ENCODE data around the gene MACROD2. TPM values are rescaled to one million over a fixed set of nuclear protein-coding genes. Genes with fewer than 3 reads are reported as not detected.

Gene MACROD2
- total RNA-seq, 1 donor from 2014 or later, result 1.6 TPM

DNA sequence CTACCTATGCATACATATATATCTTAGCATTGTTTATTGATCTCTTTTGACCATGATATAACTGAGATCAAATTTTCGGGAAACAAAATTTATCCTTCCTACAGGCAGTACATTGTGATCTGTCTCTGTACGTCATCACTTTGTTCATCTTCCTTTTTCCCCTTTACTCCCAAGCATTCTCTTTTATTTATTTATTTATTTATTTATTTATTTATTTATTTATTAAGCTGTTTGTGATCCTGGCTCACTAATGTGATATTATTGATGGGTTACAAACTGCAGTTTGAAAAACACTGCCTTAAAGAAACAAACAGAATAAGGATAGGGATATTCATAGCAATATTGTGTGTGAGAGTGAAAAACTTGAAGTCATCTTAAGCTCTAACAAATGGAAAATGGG lies 51.2 kb downstream of the MACROD2 start:
- no peak overlapping the region for H3K4me3 ChIP-seq (ENCODE audit: low read depth, low read length)
- DNase-seq (ENCODE audit: low read depth) (no peak), FAIRE-seq (no peak)
- no peaks in the 10 kb centered on the region for H3K27me3 ChIP-seq (ENCODE audit: control insufficient read depth, insufficient read depth, low read length)
- H3K36me3 ChIP-seq (ENCODE audit: control insufficient read depth, insufficient read depth, low read length), result no peaks in the 10 kb centered on the region
- TF ChIP-seq, protein P1, sequence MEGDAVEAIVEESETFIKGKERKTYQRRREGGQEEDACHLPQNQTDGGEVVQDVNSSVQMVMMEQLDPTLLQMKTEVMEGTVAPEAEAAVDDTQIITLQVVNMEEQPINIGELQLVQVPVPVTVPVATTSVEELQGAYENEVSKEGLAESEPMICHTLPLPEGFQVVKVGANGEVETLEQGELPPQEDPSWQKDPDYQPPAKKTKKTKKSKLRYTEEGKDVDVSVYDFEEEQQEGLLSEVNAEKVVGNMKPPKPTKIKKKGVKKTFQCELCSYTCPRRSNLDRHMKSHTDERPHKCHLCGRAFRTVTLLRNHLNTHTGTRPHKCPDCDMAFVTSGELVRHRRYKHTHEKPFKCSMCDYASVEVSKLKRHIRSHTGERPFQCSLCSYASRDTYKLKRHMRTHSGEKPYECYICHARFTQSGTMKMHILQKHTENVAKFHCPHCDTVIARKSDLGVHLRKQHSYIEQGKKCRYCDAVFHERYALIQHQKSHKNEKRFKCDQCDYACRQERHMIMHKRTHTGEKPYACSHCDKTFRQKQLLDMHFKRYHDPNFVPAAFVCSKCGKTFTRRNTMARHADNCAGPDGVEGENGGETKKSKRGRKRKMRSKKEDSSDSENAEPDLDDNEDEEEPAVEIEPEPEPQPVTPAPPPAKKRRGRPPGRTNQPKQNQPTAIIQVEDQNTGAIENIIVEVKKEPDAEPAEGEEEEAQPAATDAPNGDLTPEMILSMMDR (IDR thresholded peaks at IDR 0.05; ENCODE audit: insufficient read depth, low read length, severe bottlenecking), result no peak

DNA sequence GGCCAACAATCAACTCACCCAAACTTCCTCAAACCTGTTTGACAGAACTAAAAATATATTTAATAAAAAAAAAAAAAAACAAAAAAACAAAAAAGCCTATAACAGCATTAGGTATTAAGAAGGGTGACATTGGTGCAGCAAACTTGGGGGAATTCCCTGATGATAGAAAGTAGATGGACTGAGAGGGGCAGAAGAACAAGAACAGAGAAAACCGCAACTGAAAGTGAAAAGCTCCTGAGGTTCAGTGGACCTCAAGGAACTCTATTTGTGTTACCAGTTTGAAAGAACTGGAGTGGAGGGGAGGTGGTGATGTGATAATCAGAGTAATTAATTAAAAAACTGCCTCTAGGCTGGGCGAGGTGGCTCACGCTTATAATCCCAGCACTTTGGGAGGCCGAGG lies 53.8 kb downstream of the MACROD2 start:
- DNase-seq (ENCODE audit: low read depth) (no peak), FAIRE-seq (no peak)
- TF ChIP-seq, protein P1 (IDR thresholded peaks at IDR 0.05; ENCODE audit: insufficient read depth, low read length, severe bottlenecking), result no peak
- H3K27me3 ChIP-seq (ENCODE audit: control insufficient read depth, insufficient read depth, low read length), result no peaks in the 10 kb centered on the region
- H3K4me3 ChIP-seq (ENCODE audit: low read depth, low read length), result no peak overlapping the region
- H3K36me3 ChIP-seq (ENCODE audit: control insufficient read depth, insufficient read depth, low read length), result no peaks in the 10 kb centered on the region

DNA sequence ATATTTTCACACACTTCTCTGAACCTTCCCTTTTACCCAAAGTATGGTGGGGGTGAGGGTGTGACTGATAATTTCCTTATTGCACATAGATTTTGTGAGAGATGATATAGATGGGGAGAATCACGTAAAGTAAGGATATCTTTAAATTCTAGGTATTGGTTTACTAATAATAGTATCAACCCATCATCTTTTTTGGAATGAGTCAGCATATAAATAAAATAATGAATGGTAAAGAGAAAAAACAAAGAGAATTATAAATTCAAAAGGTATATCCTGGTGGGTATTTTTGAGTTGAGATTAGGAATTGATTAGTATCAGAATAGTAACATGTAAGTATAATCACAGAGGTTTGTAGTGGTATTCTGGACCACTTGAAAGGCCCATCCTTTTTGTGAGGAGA lies 56.1 kb downstream of the MACROD2 start:
- FAIRE-seq, result no peak
- Histone ChIP-seq H3K4me3 (ENCODE audit: low read depth, low read length) (no peak overlapping the region), H3K27me3 (ENCODE audit: control insufficient read depth, insufficient read depth, low read length) (no peaks in the 10 kb centered on the region), H3K36me3 (ENCODE audit: control insufficient read depth, insufficient read depth, low read length) (no peaks in the 10 kb centered on the region)
- TF ChIP-seq, protein P1 (IDR thresholded peaks at IDR 0.05; ENCODE audit: insufficient read depth, low read length, severe bottlenecking), result no peak
- DNase-seq (ENCODE audit: low read depth), result no peak

DNA sequence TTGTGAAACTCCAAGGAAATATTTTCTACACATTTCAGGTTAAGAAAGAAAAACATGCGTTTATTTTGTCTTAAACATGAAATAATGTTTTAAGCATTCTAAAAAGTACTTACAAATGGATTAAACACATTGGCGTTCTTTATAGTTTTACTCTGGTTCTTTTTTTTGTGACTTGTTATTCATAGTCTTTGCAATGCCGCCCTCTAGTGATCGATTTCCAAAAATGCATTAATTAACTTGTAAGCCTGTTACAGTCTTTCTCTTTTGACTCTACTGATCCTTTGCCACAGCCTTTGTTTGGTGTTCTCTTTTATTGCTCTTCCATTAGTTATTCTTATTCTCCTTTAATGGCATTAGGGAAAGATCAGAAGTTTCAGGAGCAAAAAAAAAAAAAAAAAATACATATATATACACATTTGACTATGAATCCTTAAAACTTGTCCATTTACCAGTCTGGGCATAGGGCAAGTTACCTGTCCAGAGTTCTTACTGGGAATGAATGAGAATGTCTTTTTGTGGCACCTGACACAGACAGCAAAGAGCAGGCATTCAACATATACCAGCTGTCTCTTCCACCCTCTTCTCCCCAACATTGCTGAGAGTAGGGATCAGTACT lies 59.9 kb downstream of the MACROD2 start:
- Histone ChIP-seq H3K36me3 (ENCODE audit: control insufficient read depth, insufficient read depth, low read length) (no peaks in the 10 kb centered on the region), H3K4me3 (ENCODE audit: low read depth, low read length) (no peak overlapping the region), H3K27me3 (ENCODE audit: control insufficient read depth, insufficient read depth, low read length) (no peaks in the 10 kb centered on the region)
- TF ChIP-seq, protein P1 (IDR thresholded peaks at IDR 0.05; ENCODE audit: insufficient read depth, low read length, severe bottlenecking), result peak; percentile 45
- FAIRE-seq, result no peak
- DNase-seq (ENCODE audit: low read depth), result peak; percentile 66

DNA sequence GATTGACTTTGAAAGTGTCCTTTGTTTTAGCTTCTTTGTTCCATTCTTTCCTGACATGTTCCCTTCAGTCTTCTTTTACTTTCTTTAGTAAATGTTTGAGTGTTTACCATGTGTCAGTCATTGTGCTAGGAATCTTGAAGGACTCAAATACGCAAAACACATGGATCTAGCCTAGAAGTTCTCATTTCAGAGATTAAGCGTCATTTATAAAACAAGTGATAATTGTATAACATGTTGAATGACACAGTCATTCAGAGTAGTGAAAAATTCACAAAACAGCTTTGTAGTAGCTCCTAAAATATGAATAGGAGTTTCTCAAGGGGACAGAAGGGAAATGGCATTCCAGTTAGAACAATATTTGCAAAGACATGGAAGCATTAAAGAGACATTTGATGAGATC lies 66.9 kb downstream of the MACROD2 start:
- no peaks in the 10 kb centered on the region for H3K27me3 ChIP-seq (ENCODE audit: control insufficient read depth, insufficient read depth, low read length)
- TF ChIP-seq, protein P1 (IDR thresholded peaks at IDR 0.05; ENCODE audit: insufficient read depth, low read length, severe bottlenecking), result no peak
- no peak for DNase-seq (ENCODE audit: low read depth)
- no peaks in the 10 kb centered on the region for H3K36me3 ChIP-seq (ENCODE audit: control insufficient read depth, insufficient read depth, low read length)
- FAIRE-seq, result no peak
- no peak overlapping the region for H3K4me3 ChIP-seq (ENCODE audit: low read depth, low read length)

DNA sequence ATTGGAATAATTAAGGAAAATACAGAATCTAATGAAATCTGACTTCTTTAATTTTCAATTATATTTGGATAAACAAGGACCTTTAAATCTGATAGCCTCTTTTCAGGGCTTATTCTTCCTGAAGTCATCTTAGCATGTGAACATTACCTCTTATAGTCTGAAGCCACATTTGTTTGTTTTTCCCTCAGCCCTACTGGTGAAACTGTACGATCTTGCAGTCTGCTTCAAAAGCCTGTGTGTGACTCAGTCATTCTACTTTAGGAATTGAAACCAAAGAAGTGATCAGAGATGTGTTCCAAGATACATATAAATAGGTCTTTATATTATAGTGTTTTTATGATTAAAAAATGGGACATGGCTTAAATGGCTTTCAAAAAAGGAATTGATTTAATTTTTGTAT lies 67.5 kb downstream of the MACROD2 start:
- Histone ChIP-seq H3K36me3 (ENCODE audit: control insufficient read depth, insufficient read depth, low read length) (no peaks in the 10 kb centered on the region), H3K27me3 (ENCODE audit: control insufficient read depth, insufficient read depth, low read length) (no peaks in the 10 kb centered on the region), H3K4me3 (ENCODE audit: low read depth, low read length) (no peak overlapping the region)
- DNase-seq (ENCODE audit: low read depth) (peak; percentile 26), FAIRE-seq (no peak)
- TF ChIP-seq, protein P1 (IDR thresholded peaks at IDR 0.05; ENCODE audit: insufficient read depth, low read length, severe bottlenecking), result no peak

Data from bronchial epithelial cell (primary cell).